HG03135 (cell line): ENCODE data around the gene TNS3.

Source experiments
- ATAC-seq: cut with Tn5 transposase; IDR thresholded peaks from one replicate; pipeline ENCODE4 v1.9.1; 2021; ENCODE audit warnings: mild to moderate bottlenecking, moderate library complexity; ENCODE audit not compliant: unreplicated experiment

TNS3 gene

GRCh38 chr7:47414342-47415317 lies 167.3 kb downstream of the TNS3 start:
- ATAC-seq: no peak

GRCh38 chr7:47413526-47414341 lies 168.2 kb downstream of the TNS3 start:
- ATAC-seq: no peak

- no peak for ATAC-seq
Measured at GRCh38 chr7:47411901-47412300, 170.0 kb downstream of the TNS3 start.

GRCh38 chr7:47411281-47411869 lies 170.5 kb downstream of the TNS3 start:
- no peak for ATAC-seq

- no peak for ATAC-seq
Measured at GRCh38 chr7:47408675-47409074, 173.2 kb downstream of the TNS3 start.

- ATAC-seq: no peak
Measured at GRCh38 chr7:47407821-47408674, 173.9 kb downstream of the TNS3 start.

- no peak for ATAC-seq
Measured at GRCh38 chr7:47407136-47407535, 174.8 kb downstream of the TNS3 start.

- ATAC-seq: no peak
Measured at GRCh38 chr7:47406801-47407129, 175.1 kb downstream of the TNS3 start.

GRCh38 chr7:47405921-47406800 lies 175.8 kb downstream of the TNS3 start:
- no peak for ATAC-seq

GRCh38 chr7:47405286-47405904 lies 176.5 kb downstream of the TNS3 start:
- no peak for ATAC-seq

GRCh38 chr7:47404010-47404409 lies 177.9 kb downstream of the TNS3 start:
- ATAC-seq: no peak

GRCh38 chr7:47402941-47403866 lies 178.7 kb downstream of the TNS3 start:
- no peak for ATAC-seq

GRCh38 chr7:47401611-47402570 lies 180.0 kb downstream of the TNS3 start:
- ATAC-seq: no peak

GRCh38 chr7:47400741-47401206 lies 181.1 kb downstream of the TNS3 start:
- ATAC-seq: no peak

- ATAC-seq: no peak
Measured at GRCh38 chr7:47400001-47400400, 181.9 kb downstream of the TNS3 start.

- ATAC-seq: no peak
Measured at GRCh38 chr7:47394751-47395252, 187.1 kb downstream of the TNS3 start.

- ATAC-seq: no peak
Measured at GRCh38 chr7:47394216-47394615, 187.7 kb downstream of the TNS3 start.
